HG03457 (cell line): ENCODE data around the gene GABARAPL2.
"Not testable (repeated sequence)": the region's sequence is repeated elsewhere in the genome, so short reads cannot be mapped to it uniquely, and the experiment has no call there.

Experiments used
- ATAC-seq: cut with Tn5 transposase; IDR thresholded peaks from one replicate; pipeline ENCODE4 v1.9.1; 2021; ENCODE audit warnings: moderate number of reproducible peaks; ENCODE audit not compliant: unreplicated experiment

GABARAPL2 gene

DNA sequence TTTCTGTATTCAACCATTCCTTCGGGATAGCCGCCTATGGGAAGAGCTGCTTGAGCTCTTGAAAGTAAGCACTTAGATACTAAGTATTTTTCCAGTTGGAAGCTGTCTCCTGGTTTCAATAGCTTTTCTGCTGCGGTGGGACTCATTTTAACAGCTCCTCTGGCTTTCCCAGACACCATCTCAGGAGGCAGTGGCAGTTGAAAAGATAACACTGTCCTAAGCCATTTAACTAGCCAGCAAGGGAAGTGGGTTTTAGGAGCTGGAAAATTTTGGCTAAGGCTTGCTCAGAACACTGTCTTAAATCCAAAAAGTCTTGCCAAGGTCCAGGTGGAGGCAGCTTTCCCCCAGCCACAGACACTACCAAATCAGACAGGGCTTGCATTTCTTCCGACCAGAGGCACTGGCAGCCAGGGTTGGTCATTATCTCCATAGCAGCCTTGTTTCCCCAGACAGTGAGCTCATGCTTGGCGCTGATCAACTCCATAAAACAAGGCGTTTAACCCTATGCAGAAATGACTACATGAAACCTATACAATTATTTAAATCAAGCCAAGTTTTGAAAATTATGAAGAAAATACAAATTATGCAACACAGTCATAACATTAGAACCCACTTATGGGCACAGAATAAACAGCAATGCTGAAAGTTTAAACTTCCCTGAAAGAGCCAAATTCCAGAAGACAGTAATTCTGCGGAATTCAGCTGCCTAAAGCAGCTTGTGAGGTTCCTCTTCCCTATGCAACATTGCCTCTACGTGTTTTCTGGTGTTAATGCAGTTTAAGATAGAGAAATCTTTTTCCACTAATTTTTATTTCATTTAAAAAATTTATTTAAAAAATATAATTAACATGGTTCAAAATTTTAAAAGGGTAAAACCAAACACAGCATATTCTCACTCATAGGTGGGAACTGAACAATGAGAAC is 25.0 kb downstream of the GABARAPL2 start:
- ATAC-seq: no peak

- not testable (repeated sequence) for ATAC-seq
Observed at GRCh38 chr16:75591927-75592326, 25.7 kb downstream of the GABARAPL2 start.

- ATAC-seq: no peak
Observed at GRCh38 chr16:75593308-75593707, 27.1 kb downstream of the GABARAPL2 start.

- ATAC-seq: no peak
Observed at GRCh38 chr16:75593825-75594820, 27.9 kb downstream of the GABARAPL2 start.

DNA sequence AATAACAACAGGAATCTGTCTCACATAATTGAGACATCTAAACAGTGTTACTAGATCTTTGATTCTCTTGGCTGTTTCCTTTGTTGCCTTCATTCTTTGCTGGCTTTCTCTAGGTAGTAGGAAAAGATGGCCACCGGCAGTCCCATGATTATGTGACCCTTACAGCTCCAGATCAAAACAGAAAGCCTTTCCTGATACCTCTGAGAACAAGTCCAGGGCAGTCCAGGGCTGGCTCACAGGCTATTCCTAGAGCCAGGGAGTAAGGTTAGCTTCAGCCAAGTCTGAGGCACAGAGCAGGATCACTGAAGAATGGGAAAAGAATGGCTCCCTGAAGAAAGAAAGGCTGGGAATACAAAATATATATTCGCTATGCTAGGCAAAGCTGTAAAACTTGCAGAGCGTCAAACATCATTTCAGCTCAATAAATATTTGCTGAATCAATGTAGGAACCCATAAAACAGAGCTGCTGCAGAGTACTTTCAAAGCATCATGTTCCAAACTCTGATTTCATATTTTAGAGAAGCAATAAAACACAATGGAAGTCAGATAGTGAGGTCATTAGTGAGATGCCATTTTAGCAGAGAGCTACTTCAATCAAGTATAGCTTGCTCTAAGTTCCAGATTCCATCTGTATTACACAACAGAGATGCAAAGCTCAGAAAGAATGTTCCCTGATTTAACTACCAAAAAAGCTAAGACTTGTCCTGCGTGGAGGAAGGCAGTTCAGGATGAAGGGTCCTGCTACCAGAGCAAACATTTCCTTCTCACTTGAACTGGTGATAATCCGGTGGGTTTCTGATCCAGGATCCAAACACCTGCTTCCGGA is 33.5 kb downstream of the GABARAPL2 start:
- ATAC-seq: no peak

GRCh38 chr16:75603241-75603640 is 37.1 kb downstream of the GABARAPL2 start:
- ATAC-seq: no peak

DNA sequence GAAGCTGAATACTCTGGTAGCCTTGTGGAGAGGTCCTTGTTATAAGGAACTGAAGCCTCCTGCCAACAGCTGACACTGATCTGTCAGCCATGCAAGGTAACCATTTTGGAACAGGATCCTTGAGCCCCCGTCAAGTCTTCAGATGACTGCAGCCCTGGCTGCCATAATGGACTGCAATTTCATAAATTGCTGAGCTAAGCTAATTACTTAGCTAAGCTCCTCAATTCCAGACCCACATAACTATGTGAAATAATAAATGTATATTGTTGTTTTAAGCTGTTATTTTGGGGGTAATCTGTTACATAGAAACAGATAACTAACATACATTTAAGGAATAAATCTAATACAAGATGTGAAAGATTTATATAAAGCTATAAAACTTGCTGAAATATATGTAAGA is 40.3 kb downstream of the GABARAPL2 start:
- no peak for ATAC-seq

DNA sequence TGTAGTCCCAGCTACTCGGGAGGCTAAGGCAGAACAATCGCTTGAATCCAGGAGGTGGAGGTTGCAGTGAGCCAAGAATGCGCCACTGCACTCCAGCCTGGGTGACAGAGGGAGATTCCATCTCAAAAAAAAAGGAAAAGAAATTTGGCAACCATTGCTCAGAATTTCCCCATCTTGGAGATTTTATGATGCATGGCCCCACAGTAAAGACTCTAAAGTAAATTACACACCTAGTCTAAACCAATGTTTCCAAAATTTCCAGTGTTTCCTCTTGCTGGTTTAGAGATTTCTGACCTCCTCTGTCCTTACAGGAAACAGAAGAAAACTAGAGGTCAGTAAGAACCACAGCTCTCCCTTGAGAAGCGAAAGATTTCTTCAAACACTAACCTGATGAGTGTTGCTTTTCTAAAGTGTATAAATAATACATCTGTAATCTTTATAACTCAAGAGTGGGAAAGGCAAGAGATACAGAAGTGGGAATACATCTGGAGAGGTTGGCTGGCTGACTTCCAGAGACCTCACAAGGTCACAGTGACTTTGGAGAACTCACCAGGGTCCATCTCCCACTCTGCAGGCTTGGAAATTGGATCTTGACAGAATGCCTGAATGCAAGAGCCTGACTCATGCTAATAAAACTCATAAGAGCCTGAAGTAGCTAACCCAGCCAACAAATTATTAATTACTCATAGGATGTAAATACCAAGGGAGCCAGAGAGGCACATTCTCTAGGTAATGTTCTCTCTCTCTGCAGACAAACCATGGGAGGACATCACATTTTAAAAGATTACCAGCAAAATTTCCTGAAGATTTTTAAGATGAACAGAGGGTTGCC is 48.1 kb downstream of the GABARAPL2 start:
- no peak for ATAC-seq

- ATAC-seq: no peak
Observed at GRCh38 chr16:75615619-75616018, 49.4 kb downstream of the GABARAPL2 start.

GRCh38 chr16:75616521-75617010 is 50.4 kb downstream of the GABARAPL2 start:
- ATAC-seq: no peak

- no peak for ATAC-seq
Observed at GRCh38 chr16:75617121-75617520, 50.9 kb downstream of the GABARAPL2 start.

- ATAC-seq: no peak
Observed at GRCh38 chr16:75618780-75619179, 52.6 kb downstream of the GABARAPL2 start.

GRCh38 chr16:75620326-75621169 is 54.4 kb downstream of the GABARAPL2 start:
- no peak for ATAC-seq

DNA sequence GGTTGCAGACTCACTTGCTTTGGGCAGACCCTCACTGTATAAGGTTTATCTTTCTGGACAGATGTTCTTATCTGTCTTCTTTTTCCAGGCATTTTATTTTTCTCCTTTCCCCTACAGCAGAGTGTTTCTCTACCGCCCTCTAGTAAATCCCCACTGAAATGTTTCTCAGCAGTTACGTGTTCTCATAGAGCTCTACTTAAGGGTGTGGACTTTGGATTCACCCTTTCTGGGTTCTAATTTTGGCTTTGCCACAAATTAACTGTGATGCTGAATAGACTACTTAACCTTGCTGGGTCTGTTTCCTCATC is 54.9 kb downstream of the GABARAPL2 start:
- no peak for ATAC-seq

GRCh38 chr16:75622761-75623605 is 56.8 kb downstream of the GABARAPL2 start, which contains the start of gene ADAT1:
Gene ADAT1, minus strand, starts transcription at chr16:75623281. Its CDS starts 2,482 bp downstream, at chr16:75620799.
- ATAC-seq: peak; percentile 95

DNA sequence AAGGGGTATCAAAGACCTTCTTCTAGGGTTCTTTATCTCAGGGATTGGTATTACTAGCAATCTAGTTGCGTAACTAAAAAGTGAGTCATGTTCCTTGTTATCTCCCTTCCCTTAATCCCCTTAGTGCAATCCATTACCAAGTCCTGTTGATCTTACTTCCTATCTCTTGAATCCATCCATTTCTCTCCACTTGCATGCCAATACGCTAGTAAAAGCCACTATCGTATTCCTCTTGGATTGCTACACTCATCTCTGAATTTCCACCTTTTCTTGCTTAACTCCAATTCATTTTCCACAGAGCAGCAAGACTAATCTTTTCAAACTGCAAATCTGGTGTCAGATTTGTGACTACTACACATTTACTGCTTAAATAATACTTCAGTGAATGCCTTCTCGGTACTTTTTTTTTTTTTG is 58.7 kb downstream of the GABARAPL2 start:
- no peak for ATAC-seq

DNA sequence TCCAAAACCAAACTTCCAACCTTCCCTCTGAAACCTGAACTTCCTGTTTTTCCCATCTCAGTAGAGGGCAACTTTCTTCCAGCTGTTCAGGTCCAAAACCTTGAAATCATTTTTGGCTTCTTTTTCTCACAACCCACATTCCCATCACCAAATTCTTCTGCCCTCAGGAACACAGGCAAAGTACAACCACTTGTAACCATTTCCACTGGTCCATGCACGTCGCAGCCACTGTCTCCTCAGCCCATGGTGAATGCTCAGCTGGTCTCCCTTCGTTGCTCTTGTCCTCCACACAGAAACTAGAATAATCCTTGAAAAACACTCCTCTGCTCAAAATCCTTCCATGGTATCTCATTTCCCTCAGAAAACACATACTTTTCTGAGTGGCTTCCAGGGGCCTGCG is 60.6 kb downstream of the GABARAPL2 start:
- ATAC-seq: no peak
